ENCODE data around the gene RAD51B. TPM values are rescaled to one million over a fixed set of nuclear protein-coding genes. Genes with fewer than 3 reads are reported as not detected.

The RAD51B gene
- polyA plus RNA-seq, 3 donors = 2.4 to 4.9 (median 3.3) TPM

GRCh38 chr14:68554231-68554630, 734.7 kb downstream of the RAD51B start:
- 75 to 85% (median 82%) methylated on average over 4 of the region's 4 CpGs for WGBS, 3 donors
- no peak overlapping the region for H3K27ac ChIP-seq (ENCODE audit: low read depth, low read length)

- no peak overlapping the region for H3K27ac ChIP-seq (ENCODE audit: low read depth, low read length)
- WGBS, 3 donors = 96 to 99% (median 97%) methylated on average over 4 of the region's 4 CpGs
Measured at GRCh38 chr14:68556253-68556652, 736.7 kb downstream of the RAD51B start.

- H3K27ac ChIP-seq (ENCODE audit: low read depth, low read length) = no peak overlapping the region
- 56 to 70% (median 59%) methylated on average over 2 of the region's 2 CpGs for WGBS, 3 donors
Measured at GRCh38 chr14:68557648-68558047, 738.1 kb downstream of the RAD51B start.

GRCh38 chr14:68558096-68558495, 738.5 kb downstream of the RAD51B start:
- no peak overlapping the region for H3K27ac ChIP-seq (ENCODE audit: low read depth, low read length)
- 90 to 95% (median 92%) methylated on average over 11 of the region's 11 CpGs for WGBS, 3 donors

- 90 to 94% (median 94%) methylated on average over 5 of the region's 5 CpGs for WGBS, 3 donors
- H3K27ac ChIP-seq (ENCODE audit: low read depth, low read length) = no peak overlapping the region
Measured at GRCh38 chr14:68559949-68560348, 740.4 kb downstream of the RAD51B start.

- WGBS, 3 donors = 72 to 84% (median 83%) methylated on average over 10 of the region's 10 CpGs
- H3K27ac ChIP-seq (ENCODE audit: low read depth, low read length) = no peak overlapping the region
Measured at GRCh38 chr14:68561531-68562007, 742.0 kb downstream of the RAD51B start.

GRCh38 chr14:68562911-68563250, 743.3 kb downstream of the RAD51B start:
- no peak overlapping the region for H3K27ac ChIP-seq (ENCODE audit: low read depth, low read length)
- 85 to 95% (median 87%) methylated on average over 8 to 9 of the region's 9 CpGs for WGBS, 3 donors

GRCh38 chr14:68563251-68564131, 743.9 kb downstream of the RAD51B start:
- 25 to 36% (median 32%) methylated on average over 21 of the region's 21 CpGs for WGBS, 3 donors
- H3K27ac ChIP-seq (ENCODE audit: low read depth, low read length) = no peak overlapping the region

GRCh38 chr14:68564191-68564825, 744.7 kb downstream of the RAD51B start:
- whole genome bisulfite sequencing, 3 donors = 65 to 80% (median 80%) methylated on average over 18 of the region's 18 CpGs

GRCh38 chr14:68564826-68565759, 745.5 kb downstream of the RAD51B start:
- WGBS, 3 donors = 65 to 75% (median 75%) methylated on average over 8 of the region's 8 CpGs
- no peak overlapping the region for H3K27ac ChIP-seq (ENCODE audit: low read depth, low read length)

More at GRCh38 chr14:68564191-68564825, 744.7 kb downstream of the RAD51B start:
- H3K27ac ChIP-seq (ENCODE audit: low read depth, low read length) = no peak overlapping the region

GRCh38 chr14:68566075-68566474, 746.5 kb downstream of the RAD51B start:
- H3K27ac ChIP-seq (ENCODE audit: low read depth, low read length) = no peak overlapping the region
- 33 to 87% (median 84%) methylated on average over 2 of the region's 2 CpGs for WGBS, 3 donors

- H3K27ac ChIP-seq (ENCODE audit: low read depth, low read length) = no peak overlapping the region
- WGBS, 3 donors = 54 to 82% (median 74%) methylated on average over 13 of the region's 13 CpGs
Measured at GRCh38 chr14:68568907-68569897, 749.6 kb downstream of the RAD51B start.

GRCh38 chr14:68569970-68570409, 750.4 kb downstream of the RAD51B start:
- no peak overlapping the region for H3K27ac ChIP-seq (ENCODE audit: low read depth, low read length)
- 18 to 80% (median 71%) methylated on average over 4 of the region's 4 CpGs for WGBS, 3 donors

GRCh38 chr14:68571114-68571591, 751.6 kb downstream of the RAD51B start:
- H3K27ac ChIP-seq (ENCODE audit: low read depth, low read length) = no peak overlapping the region
- 91 to 99% (median 96%) methylated on average over 4 of the region's 4 CpGs for WGBS, 3 donors

GRCh38 chr14:68571928-68572525, 752.4 kb downstream of the RAD51B start:
- H3K27ac ChIP-seq (ENCODE audit: low read depth, low read length) = no peak overlapping the region
- 84 to 87% (median 85%) methylated on average over 10 of the region's 10 CpGs for WGBS, 3 donors

- WGBS, 3 donors = 92 to 99% (median 93%) methylated on average over 6 of the region's 6 CpGs
- no peak overlapping the region for H3K27ac ChIP-seq (ENCODE audit: low read depth, low read length)
Measured at GRCh38 chr14:68573126-68573525, 753.5 kb downstream of the RAD51B start.

- WGBS, 3 donors = 85 to 96% (median 95%) methylated on average over 2 of the region's 2 CpGs
- no peak overlapping the region for H3K27ac ChIP-seq (ENCODE audit: low read depth, low read length)
Measured at GRCh38 chr14:68573722-68574121, 754.1 kb downstream of the RAD51B start.

All from adipose tissue (tissue), 3 donors.